WTC11 (cell line): ENCODE measurements around the gene SMYD5. TPM values are rescaled to one million over a fixed set of nuclear protein-coding genes. Genes with fewer than 3 reads are reported as not detected.
A peak's percentile ranks its signal among the peaks of the same experiment; 100 is the strongest.

Source experiments
- ATAC-seq: fragments of 200-7000 bp; cut with Tn5 transposase; 2 replicates; pipeline ENCODE4 v1.10.0; 2021; ENCODE audit warnings: mild to moderate bottlenecking, moderate library complexity
- CTCF ChIA-PET: fragments of 300-600 bp; sonication (Branson Sonifier 250); formaldehyde crosslinking; loops from one replicate; lab custom pipeline; 2021; ENCODE audit warnings: antibody characterized with exemption; lab: Charles Lee
- POLR2A ChIA-PET: fragments of 350-600 bp; sonication (Branson Sonifier 250); formaldehyde crosslinking; loops from one replicate; lab custom pipeline; 2021; ENCODE audit warnings: antibody characterized with exemption; lab: Charles Lee
- DNase-seq: peaks from one replicate; pipeline ENCODE4 v3.0.0; 2021; ENCODE audit warnings: low spot score
- H3K27ac Mint-ChIP-seq: 2 replicates; pipeline ENCODE4 v1.8.0; 2021; ENCODE audit warnings: mixed read lengths
- H3K27me3 Mint-ChIP-seq: 2 replicates; pipeline ENCODE4 v1.8.0; 2021; ENCODE audit warnings: low read depth, mild to moderate bottlenecking, moderate library complexity, mixed read lengths
- H3K36me3 Mint-ChIP-seq: 2 replicates; pipeline ENCODE4 v1.8.0; 2021; ENCODE audit warnings: mixed read lengths
- H3K4me1 Mint-ChIP-seq: 2 replicates; pipeline ENCODE4 v1.8.0; 2022; ENCODE audit warnings: mixed read lengths
- H3K4me3 Mint-ChIP-seq: 2 replicates; pipeline ENCODE4 v1.8.0; 2021; ENCODE audit warnings: mild to moderate bottlenecking, moderate library complexity, mixed read lengths
- H3K9me3 Mint-ChIP-seq: 2 replicates; pipeline ENCODE4 v1.8.0; 2021; ENCODE audit warnings: mixed read lengths
- AR ChIP-seq: fragments of 250-450 bp; sonication (Bioruptor Pico); IDR thresholded peaks from 2 replicates; pipeline ENCODE4 v1.9.0; 2021; ENCODE audit warnings: mild to moderate bottlenecking
- CREM ChIP-seq: sonication (generic); formaldehyde crosslinking; IDR thresholded peaks from 2 replicates; pipeline ENCODE4 v1.8.1; 2022; ENCODE audit warnings: mild to moderate bottlenecking, missing genetic modification reagents, moderate library complexity
- ESRRA ChIP-seq: sonication (generic); formaldehyde crosslinking; IDR thresholded peaks from 2 replicates; pipeline ENCODE4 v1.8.1; 2022; ENCODE audit warnings: mild to moderate bottlenecking, missing genetic modification reagents, borderline replicate concordance
- FOXJ3 ChIP-seq: sonication (generic); formaldehyde crosslinking; IDR thresholded peaks from 2 replicates; pipeline ENCODE4 v1.9.0; 2021; ENCODE audit warnings: missing genetic modification reagents, mild to moderate bottlenecking, borderline replicate concordance
- FOXK1 ChIP-seq: sonication (generic); formaldehyde crosslinking; IDR thresholded peaks from 2 replicates; pipeline ENCODE4 v1.8.0; 2022; ENCODE audit warnings: mild to moderate bottlenecking, moderate library complexity, missing genetic modification reagents
- JUN ChIP-seq: sonication (generic); formaldehyde crosslinking; IDR thresholded peaks from 2 replicates; pipeline ENCODE4 v1.8.0; 2023; ENCODE audit warnings: mild to moderate bottlenecking, missing genetic modification reagents
- KAT7 ChIP-seq: sonication (generic); formaldehyde crosslinking; IDR thresholded peaks from 2 replicates; pipeline ENCODE4 v1.8.1; 2023; ENCODE audit warnings: missing genetic modification reagents, mild to moderate bottlenecking, borderline replicate concordance
- MYBL2 ChIP-seq: sonication (generic); formaldehyde crosslinking; IDR thresholded peaks from 2 replicates; pipeline ENCODE4 v1.8.1; 2023; ENCODE audit warnings: mild to moderate bottlenecking, moderate library complexity, missing genetic modification reagents
- NFE2L1 ChIP-seq: sonication (generic); formaldehyde crosslinking; IDR thresholded peaks from 2 replicates; pipeline ENCODE4 v1.8.1; 2023; ENCODE audit warnings: missing genetic modification reagents
- NR3C1 ChIP-seq: sonication (generic); formaldehyde crosslinking; conservative IDR thresholded peaks from 2 replicates; pipeline ENCODE4 v1.8.1; 2023; ENCODE audit warnings: low read depth, mild to moderate bottlenecking, missing genetic modification reagents
- OVOL2 ChIP-seq: fragments of 250-450 bp; sonication (Bioruptor Pico); IDR thresholded peaks from 2 replicates; pipeline ENCODE4 v1.9.0; 2021; ENCODE audit warnings: mild to moderate bottlenecking, borderline replicate concordance
- SMAD3 ChIP-seq: sonication (generic); formaldehyde crosslinking; IDR thresholded peaks from 2 replicates; pipeline ENCODE4 v1.8.0; 2022; ENCODE audit warnings: missing genetic modification reagents, mild to moderate bottlenecking, borderline replicate concordance
- ZBTB21 ChIP-seq: sonication (generic); formaldehyde crosslinking; IDR thresholded peaks from 2 replicates; pipeline ENCODE4 v1.8.1; 2023; ENCODE audit warnings: mild to moderate bottlenecking, missing genetic modification reagents, borderline replicate concordance
- ZBTB43 ChIP-seq: sonication (generic); formaldehyde crosslinking; IDR thresholded peaks from 2 replicates; pipeline ENCODE4 v1.8.1; 2023; ENCODE audit warnings: mild to moderate bottlenecking, missing genetic modification reagents
- ZMAT4 ChIP-seq: fragments of 250-450 bp; sonication (Bioruptor Pico); IDR thresholded peaks from 2 replicates; pipeline ENCODE4 v1.9.0; 2021; ENCODE audit warnings: mild to moderate bottlenecking
- ZNF232 ChIP-seq: sonication (generic); formaldehyde crosslinking; IDR thresholded peaks from 2 replicates; pipeline ENCODE4 v1.8.0; 2022; ENCODE audit warnings: mild to moderate bottlenecking, missing genetic modification reagents
- total RNA-seq: library from RNA; stranded (reverse); gene quantifications from 3 replicates; pipeline ENCODE4 v1.2.3, GENCODE V29; 2021
- TF ChIP-seq, protein P1 (sequence below): sonication (generic); formaldehyde crosslinking; IDR thresholded peaks from 2 replicates; pipeline ENCODE4 v1.8.0; 2022; ENCODE audit warnings: mild to moderate bottlenecking, missing genetic modification reagents
- TF ChIP-seq, protein P2 (sequence below): sonication (generic); formaldehyde crosslinking; IDR thresholded peaks from 2 replicates; pipeline ENCODE4 v1.8.1; 2022; ENCODE audit warnings: mild to moderate bottlenecking, moderate library complexity, missing genetic modification reagents
- TF ChIP-seq, protein P3 (sequence below): sonication (generic); formaldehyde crosslinking; IDR thresholded peaks from 2 replicates; pipeline ENCODE4 v1.8.0; 2022; ENCODE audit warnings: mild to moderate bottlenecking, missing genetic modification reagents
- TF ChIP-seq, protein P4 (sequence below): sonication (generic); formaldehyde crosslinking; IDR thresholded peaks from 2 replicates; pipeline ENCODE4 v1.8.0; 2022; ENCODE audit warnings: missing genetic modification reagents
- TF ChIP-seq, protein P5 (sequence below): sonication (generic); formaldehyde crosslinking; IDR thresholded peaks from 2 replicates; pipeline ENCODE4 v1.8.1; 2023; ENCODE audit warnings: mild to moderate bottlenecking, missing genetic modification reagents

Gene SMYD5
- total RNA-seq, 1 experiment from 2014 or later, result 46.7 TPM

- H3K4me3 Mint-ChIP-seq, result peak within 1 kb of the TSS; percentile 61
- peak; percentile 65 for DNase-seq
- TF ChIP-seq KAT7, result no peak
- TF ChIP-seq JUN (CRISPR knock-in tag), result no peak
- TF ChIP-seq, protein P1, sequence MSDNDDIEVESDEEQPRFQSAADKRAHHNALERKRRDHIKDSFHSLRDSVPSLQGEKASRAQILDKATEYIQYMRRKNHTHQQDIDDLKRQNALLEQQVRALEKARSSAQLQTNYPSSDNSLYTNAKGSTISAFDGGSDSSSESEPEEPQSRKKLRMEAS, result peak; percentile 78
- no peak for TF ChIP-seq ZMAT4 (CRISPR knock-in tag)
- peak; percentile 37; the same call in 1 of the 2 replicates for TF ChIP-seq NFE2L1
- TF ChIP-seq AR (CRISPR knock-in tag), result no peak
- TF ChIP-seq FOXK1 (CRISPR knock-in tag), result 0 out of 2 replicates have a peak, but pooled peaks have one; percentile 25
- TF ChIP-seq ZNF232 (CRISPR knock-in tag), result peak; percentile 5; the same call in 1 of the 2 replicates
- TF ChIP-seq FOXJ3 (CRISPR knock-in tag), result no peak
- TF ChIP-seq, protein P2, sequence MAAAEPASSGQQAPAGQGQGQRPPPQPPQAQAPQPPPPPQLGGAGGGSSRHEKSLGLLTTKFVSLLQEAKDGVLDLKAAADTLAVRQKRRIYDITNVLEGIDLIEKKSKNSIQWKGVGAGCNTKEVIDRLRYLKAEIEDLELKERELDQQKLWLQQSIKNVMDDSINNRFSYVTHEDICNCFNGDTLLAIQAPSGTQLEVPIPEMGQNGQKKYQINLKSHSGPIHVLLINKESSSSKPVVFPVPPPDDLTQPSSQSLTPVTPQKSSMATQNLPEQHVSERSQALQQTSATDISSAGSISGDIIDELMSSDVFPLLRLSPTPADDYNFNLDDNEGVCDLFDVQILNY (CRISPR knock-in tag), result peak; percentile 46; the same call in 1 of the 2 replicates
- no peak for TF ChIP-seq ZBTB21 (CRISPR knock-in tag)
- no peak for TF ChIP-seq CREM (CRISPR knock-in tag)
- no peak for TF ChIP-seq OVOL2 (CRISPR knock-in tag)
- TF ChIP-seq, protein P3, sequence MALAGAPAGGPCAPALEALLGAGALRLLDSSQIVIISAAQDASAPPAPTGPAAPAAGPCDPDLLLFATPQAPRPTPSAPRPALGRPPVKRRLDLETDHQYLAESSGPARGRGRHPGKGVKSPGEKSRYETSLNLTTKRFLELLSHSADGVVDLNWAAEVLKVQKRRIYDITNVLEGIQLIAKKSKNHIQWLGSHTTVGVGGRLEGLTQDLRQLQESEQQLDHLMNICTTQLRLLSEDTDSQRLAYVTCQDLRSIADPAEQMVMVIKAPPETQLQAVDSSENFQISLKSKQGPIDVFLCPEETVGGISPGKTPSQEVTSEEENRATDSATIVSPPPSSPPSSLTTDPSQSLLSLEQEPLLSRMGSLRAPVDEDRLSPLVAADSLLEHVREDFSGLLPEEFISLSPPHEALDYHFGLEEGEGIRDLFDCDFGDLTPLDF (CRISPR knock-in tag), result 0 out of 2 replicates have a peak, but pooled peaks have one; percentile 57
- TF ChIP-seq, protein P4, sequence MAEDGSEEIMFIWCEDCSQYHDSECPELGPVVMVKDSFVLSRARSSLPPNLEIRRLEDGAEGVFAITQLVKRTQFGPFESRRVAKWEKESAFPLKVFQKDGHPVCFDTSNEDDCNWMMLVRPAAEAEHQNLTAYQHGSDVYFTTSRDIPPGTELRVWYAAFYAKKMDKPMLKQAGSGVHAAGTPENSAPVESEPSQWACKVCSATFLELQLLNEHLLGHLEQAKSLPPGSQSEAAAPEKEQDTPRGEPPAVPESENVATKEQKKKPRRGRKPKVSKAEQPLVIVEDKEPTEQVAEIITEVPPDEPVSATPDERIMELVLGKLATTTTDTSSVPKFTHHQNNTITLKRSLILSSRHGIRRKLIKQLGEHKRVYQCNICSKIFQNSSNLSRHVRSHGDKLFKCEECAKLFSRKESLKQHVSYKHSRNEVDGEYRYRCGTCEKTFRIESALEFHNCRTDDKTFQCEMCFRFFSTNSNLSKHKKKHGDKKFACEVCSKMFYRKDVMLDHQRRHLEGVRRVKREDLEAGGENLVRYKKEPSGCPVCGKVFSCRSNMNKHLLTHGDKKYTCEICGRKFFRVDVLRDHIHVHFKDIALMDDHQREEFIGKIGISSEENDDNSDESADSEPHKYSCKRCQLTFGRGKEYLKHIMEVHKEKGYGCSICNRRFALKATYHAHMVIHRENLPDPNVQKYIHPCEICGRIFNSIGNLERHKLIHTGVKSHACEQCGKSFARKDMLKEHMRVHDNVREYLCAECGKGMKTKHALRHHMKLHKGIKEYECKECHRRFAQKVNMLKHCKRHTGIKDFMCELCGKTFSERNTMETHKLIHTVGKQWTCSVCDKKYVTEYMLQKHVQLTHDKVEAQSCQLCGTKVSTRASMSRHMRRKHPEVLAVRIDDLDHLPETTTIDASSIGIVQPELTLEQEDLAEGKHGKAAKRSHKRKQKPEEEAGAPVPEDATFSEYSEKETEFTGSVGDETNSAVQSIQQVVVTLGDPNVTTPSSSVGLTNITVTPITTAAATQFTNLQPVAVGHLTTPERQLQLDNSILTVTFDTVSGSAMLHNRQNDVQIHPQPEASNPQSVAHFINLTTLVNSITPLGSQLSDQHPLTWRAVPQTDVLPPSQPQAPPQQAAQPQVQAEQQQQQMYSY (CRISPR knock-in tag), result no peak
- 0 out of 2 replicates have a peak, but pooled peaks have one; percentile 22 for TF ChIP-seq ZBTB43 (CRISPR knock-in tag)
- TF ChIP-seq, protein P5, sequence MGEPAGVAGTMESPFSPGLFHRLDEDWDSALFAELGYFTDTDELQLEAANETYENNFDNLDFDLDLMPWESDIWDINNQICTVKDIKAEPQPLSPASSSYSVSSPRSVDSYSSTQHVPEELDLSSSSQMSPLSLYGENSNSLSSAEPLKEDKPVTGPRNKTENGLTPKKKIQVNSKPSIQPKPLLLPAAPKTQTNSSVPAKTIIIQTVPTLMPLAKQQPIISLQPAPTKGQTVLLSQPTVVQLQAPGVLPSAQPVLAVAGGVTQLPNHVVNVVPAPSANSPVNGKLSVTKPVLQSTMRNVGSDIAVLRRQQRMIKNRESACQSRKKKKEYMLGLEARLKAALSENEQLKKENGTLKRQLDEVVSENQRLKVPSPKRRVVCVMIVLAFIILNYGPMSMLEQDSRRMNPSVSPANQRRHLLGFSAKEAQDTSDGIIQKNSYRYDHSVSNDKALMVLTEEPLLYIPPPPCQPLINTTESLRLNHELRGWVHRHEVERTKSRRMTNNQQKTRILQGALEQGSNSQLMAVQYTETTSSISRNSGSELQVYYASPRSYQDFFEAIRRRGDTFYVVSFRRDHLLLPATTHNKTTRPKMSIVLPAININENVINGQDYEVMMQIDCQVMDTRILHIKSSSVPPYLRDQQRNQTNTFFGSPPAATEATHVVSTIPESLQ (CRISPR knock-in tag), result no peak
- TF ChIP-seq NR3C1 (CRISPR knock-in tag), result no peak
- TF ChIP-seq MYBL2, result no peak
- TF ChIP-seq SMAD3 (CRISPR knock-in tag), result no peak
- no peak for TF ChIP-seq ESRRA (CRISPR knock-in tag)
Measured at GRCh38 chr2:73202156-73203054, 11.6 kb upstream of the SMYD5 start, which contains the start of gene NOTO. NOTO (plus strand) TSS chr2:73202574; CDS start chr2:73202667, 93 bp downstream.

More at GRCh38 chr2:73202156-73203054, 11.6 kb upstream of the SMYD5 start, which contains the start of gene NOTO:
- H3K36me3 Mint-ChIP-seq, result no peaks in the 10 kb centered on the region
- H3K27me3 Mint-ChIP-seq, result peaks cover 88% of the 10 kb centered on the region
- POLR2A ChIA-PET, result interaction anchor here (1.1 to 1.4 kb wide), 2 partner anchors 10 to 30 kb away, joined by 3 to 6 read pairs; partner anchors contain the start of gene PRADC1
- CTCF ChIA-PET, result interaction anchor here (0.7 to 4.3 kb wide), 12 partner anchors 8 to 310 kb away, joined by 3 to 62 read pairs (median 4); no protein-coding TSS in a partner anchor
- ATAC-seq, result peak; percentile 77
- peaks cover 8% of the 10 kb centered on the region for H3K4me1 Mint-ChIP-seq
- no peak within 1 kb of the TSS for H3K27ac Mint-ChIP-seq
- no peaks in the 10 kb centered on the region for H3K9me3 Mint-ChIP-seq
